H1 (cell line): ENCODE results near the gene COL6A2. TPM values are rescaled to one million over a fixed set of nuclear protein-coding genes. Genes with fewer than 3 reads are reported as not detected.

Source experiments
- CTCF ChIA-PET: fragments of 300-600 bp; sonication (Branson Sonifier 250); formaldehyde crosslinking; loops from one replicate; lab custom pipeline; 2021; ENCODE audit not compliant: partially characterized antibody; lab: Charles Lee
- POLR2A ChIA-PET: fragments of 300-600 bp; sonication (Branson Sonifier 250); formaldehyde crosslinking; loops from one replicate; lab custom pipeline; 2021; ENCODE audit warnings: inconsistent platforms; ENCODE audit not compliant: partially characterized antibody; lab: Charles Lee
- DNase-seq, 2 experiments: peaks; one replicate each; pipeline versions ENCODE4 v3.0.0 to v3.0.0-alpha.2; 2010 to 2022; ENCODE audit warnings: low spot score in 2 of 2, low read depth in 1 of 2, mixed read lengths in 1 of 2
- FAIRE-seq: peaks from 2 replicates; lab custom pipeline; 2011; peaks lifted over from hg19 to GRCh38; lab: Jason Lieb, UNC
- H2AFZ ChIP-seq: 2 replicates; pipeline ENCODE4 v1.8.1; 2012; ENCODE audit warnings: low read length, inconsistent platforms
- H2AK5ac ChIP-seq: 2 replicates; pipeline ENCODE4 v1.6.1; 2013; ENCODE audit warnings: low read depth, low read length
- H2BK120ac ChIP-seq: replicated peaks from 2 replicates; pipeline ENCODE3; 2013; ENCODE audit warnings: low read depth, low read length, inconsistent platforms
- H2BK12ac ChIP-seq: 2 replicates; pipeline ENCODE4 v1.6.1; 2013; ENCODE audit warnings: low read depth, low read length
- H2BK15ac ChIP-seq: 2 replicates; pipeline ENCODE4 v1.6.1; 2013; ENCODE audit warnings: low read length
- H2BK20ac ChIP-seq: 2 replicates; pipeline ENCODE4 v1.6.1; 2013; ENCODE audit warnings: low read length
- H2BK5ac ChIP-seq: 2 replicates; pipeline ENCODE4 v1.6.1; 2013; ENCODE audit warnings: low read depth, low read length
- H3K14ac ChIP-seq: 2 replicates; pipeline ENCODE4 v1.6.1; 2013; ENCODE audit warnings: inconsistent platforms; ENCODE audit not compliant: insufficient read length
- H3K18ac ChIP-seq: 2 replicates; pipeline ENCODE4 v1.6.1; 2013; ENCODE audit warnings: low read length; ENCODE audit errors: extremely low read depth
- H3K23ac ChIP-seq: 2 replicates; pipeline ENCODE4 v1.6.1; 2013; ENCODE audit warnings: inconsistent platforms; ENCODE audit not compliant: insufficient read length
- H3K23me2 ChIP-seq: 2 replicates; pipeline ENCODE4 v1.6.1; 2013; ENCODE audit warnings: low read depth, low read length
- H3K27ac ChIP-seq: 2 replicates; pipeline ENCODE4 v1.6.1; 2011; ENCODE audit warnings: low read depth, low read length, inconsistent platforms
- H3K27me3 ChIP-seq, 4 experiments: replicated peaks in 1 of 4; 1 replicate in 1 of 4; 2 replicates in 3 of 4; pipeline versions ENCODE4 v1.6.1 to v1.8.1; 2011 to 2013; ENCODE audit warnings: low read length in 3 of 4, mild to moderate bottlenecking in 3 of 4, inconsistent platforms in 2 of 4, mixed read lengths in 2 of 4, moderate library complexity in 1 of 4; ENCODE audit not compliant: control insufficient read depth in 3 of 4, insufficient read depth in 3 of 4; ENCODE audit errors: extremely low read depth in 1 of 4
- H3K36me3 ChIP-seq, 4 experiments: 2 replicates each; pipeline versions ENCODE4 v1.6.1 to v1.8.1; 2011 to 2013; ENCODE audit warnings: mild to moderate bottlenecking in 4 of 4, low read length in 3 of 4, moderate library complexity in 2 of 4, control low read depth in 1 of 4, inconsistent platforms in 1 of 4; ENCODE audit not compliant: insufficient read depth in 4 of 4, control insufficient read depth in 2 of 4
- H3K4ac ChIP-seq: replicated peaks from 2 replicates; pipeline ENCODE3; 2013; ENCODE audit warnings: low read length, low read depth, mixed read lengths, inconsistent platforms; ENCODE audit not compliant: insufficient read length
- H3K4me1 ChIP-seq, 4 experiments: replicated peaks in 1 of 4; 1 replicate in 1 of 4; 2 replicates in 3 of 4; pipeline versions ENCODE4 v1.6.1 to v1.8.1; 2011 to 2013; ENCODE audit warnings: low read length in 3 of 4, inconsistent platforms in 2 of 4, mixed read lengths in 1 of 4; ENCODE audit not compliant: insufficient read depth in 4 of 4, control insufficient read depth in 3 of 4
- H3K4me2 ChIP-seq, 2 experiments: 2 replicates each; pipeline versions ENCODE4 v1.6.1 to v1.8.1; 2011 to 2013; ENCODE audit warnings: low read depth in 2 of 2, low read length in 2 of 2, control low read depth in 1 of 2, inconsistent platforms in 1 of 2, mild to moderate bottlenecking in 1 of 2; ENCODE audit not compliant: insufficient read depth in 1 of 2
- H3K4me3 ChIP-seq, 4 experiments: fragments of 200-600, 300-600 bp in 1 of 4; sonication (generic), shearing (Covaris generic), sonication (Bioruptor Twin) in 1 of 4; 2 replicates each; pipeline versions ENCODE4 v1.5.1 to v1.8.1; 2011 to 2016; ENCODE audit warnings: low read length in 4 of 4, low read depth in 3 of 4, control low read depth in 2 of 4, inconsistent platforms in 2 of 4, mild to moderate bottlenecking in 2 of 4, mixed read lengths in 1 of 4, moderate library complexity in 1 of 4; ENCODE audit not compliant: insufficient read depth in 2 of 4; ENCODE audit errors: extremely low read depth in 1 of 4
- H3K56ac ChIP-seq: replicated peaks from 2 replicates; pipeline ENCODE3; 2013; ENCODE audit warnings: low read depth, mild to moderate bottlenecking, mixed read lengths, low read length, inconsistent platforms; ENCODE audit not compliant: insufficient read length
- H3K79me1 ChIP-seq: 2 replicates; pipeline ENCODE4 v1.6.1; 2013; ENCODE audit warnings: low read depth, low read length, control low read depth
- H3K79me2 ChIP-seq, 2 experiments: 2 replicates each; pipeline versions ENCODE4 v1.6.1 to v1.8.1; 2012 to 2013; ENCODE audit warnings: low read length in 2 of 2, mild to moderate bottlenecking in 2 of 2, inconsistent platforms in 1 of 2; ENCODE audit not compliant: insufficient read depth in 2 of 2, control insufficient read depth in 1 of 2
- H3K9ac ChIP-seq, 4 experiments: replicated peaks in 1 of 4; 1 replicate in 1 of 4; 2 replicates in 3 of 4; pipeline versions ENCODE4 v1.6.1 to v1.8.1; 2011 to 2013; ENCODE audit warnings: low read depth in 3 of 4, low read length in 3 of 4, control low read depth in 2 of 4, mild to moderate bottlenecking in 2 of 4, moderate library complexity in 2 of 4, inconsistent platforms in 1 of 4; ENCODE audit errors: extremely low read depth in 1 of 4
- H3K9me3 ChIP-seq, 2 experiments: 2 replicates each; pipeline versions ENCODE4 v1.6.1 to v1.8.1; 2012 to 2013; ENCODE audit warnings: mild to moderate bottlenecking in 2 of 2, moderate library complexity in 2 of 2, control low read depth in 1 of 2, inconsistent platforms in 1 of 2, low read depth in 1 of 2, low read length in 1 of 2, mixed read lengths in 1 of 2; ENCODE audit not compliant: insufficient read depth in 2 of 2
- H4K20me1 ChIP-seq, 2 experiments: replicated peaks in 1 of 2; 2 replicates each; pipeline versions ENCODE3 to v1.8.1; 2011 to 2013; ENCODE audit warnings: inconsistent platforms in 2 of 2, low read length in 2 of 2, mild to moderate bottlenecking in 1 of 2; ENCODE audit not compliant: insufficient read depth in 2 of 2, control insufficient read depth in 1 of 2
- H4K5ac ChIP-seq: 2 replicates; pipeline ENCODE4 v1.6.1; 2013; ENCODE audit warnings: low read length, low read depth, mixed read lengths, inconsistent platforms; ENCODE audit not compliant: insufficient read length
- H4K8ac ChIP-seq: 2 replicates; pipeline ENCODE4 v1.8.0; 2013; ENCODE audit warnings: mild to moderate bottlenecking, moderate library complexity, low read length, inconsistent platforms; ENCODE audit not compliant: insufficient read depth; ENCODE audit errors: extremely low read depth
- H4K91ac ChIP-seq: replicated peaks from 2 replicates; pipeline ENCODE3; 2013; ENCODE audit warnings: low read length, mixed read lengths, inconsistent platforms; ENCODE audit not compliant: insufficient read length
- BRCA1 ChIP-seq: IDR thresholded peaks from 2 replicates; pipeline ENCODE4 v1.6.1; 2012; ENCODE audit warnings: low read depth, low read length, improper control_type of control experiment
- CEBPB ChIP-seq: IDR thresholded peaks from 2 replicates; pipeline ENCODE4 v1.6.1; 2012; ENCODE audit warnings: low read depth, low read length
- CHD2 ChIP-seq: IDR thresholded peaks from 2 replicates; pipeline ENCODE4 v1.6.1; 2012; ENCODE audit warnings: low read length, improper control_type of control experiment
- CREB1 ChIP-seq: IDR thresholded peaks from 2 replicates; pipeline ENCODE4 v1.6.1; 2012; ENCODE audit warnings: inconsistent platforms
- GTF2F1 ChIP-seq: IDR thresholded peaks from 2 replicates; pipeline ENCODE4 v1.6.1; 2012; ENCODE audit warnings: low read depth, low read length, improper control_type of control experiment, borderline replicate concordance
- HDAC2 ChIP-seq, 2 experiments: fragments of 300-600 bp in 1 of 2; sonication (generic) in 1 of 2; IDR thresholded peaks; 2 replicates each; pipeline ENCODE4 v1.6.1; 2011 to 2012; ENCODE audit warnings: low read depth in 2 of 2, low read length in 2 of 2, mild to moderate bottlenecking in 2 of 2, moderate library complexity in 2 of 2, borderline replicate concordance in 1 of 2, inconsistent platforms in 1 of 2
- KDM5A ChIP-seq: fragments of 200-600 bp; IDR thresholded peaks from 2 replicates; pipeline ENCODE4 v1.7.1; 2012; ENCODE audit warnings: mild to moderate bottlenecking, low read length, inconsistent platforms, mixed read lengths
- MAFK ChIP-seq: IDR thresholded peaks from 2 replicates; pipeline ENCODE4 v1.6.1; 2012; ENCODE audit warnings: low read depth, mild to moderate bottlenecking, improper control_type of control experiment, low read length
- POLR2A ChIP-seq, 2 experiments: IDR thresholded peaks; 1 replicate in 1 of 2; 2 replicates in 1 of 2; pipeline ENCODE4 v1.6.1; 2011; ENCODE audit warnings: low read depth in 2 of 2, low read length in 2 of 2, mild to moderate bottlenecking in 2 of 2; ENCODE audit errors: control extremely low read depth in 1 of 2
- RNF2 ChIP-seq: fragments of 200-900, 300-1000 bp; sonication (generic); IDR thresholded peaks from 2 replicates; pipeline ENCODE4 v1.7.1; 2016; ENCODE audit warnings: borderline replicate concordance, low read depth, mild to moderate bottlenecking, antibody characterized with exemption, low read length; ENCODE audit not compliant: poor library complexity, severe bottlenecking; ENCODE audit errors: missing control alignments
- SIRT6 ChIP-seq: IDR thresholded peaks from one replicate; pipeline ENCODE4 v1.7.1; 2012; ENCODE audit warnings: low read length, inconsistent platforms
- SP2 ChIP-seq: IDR thresholded peaks from 2 replicates; pipeline ENCODE4 v1.6.1; 2012; ENCODE audit warnings: mild to moderate bottlenecking, low read length, inconsistent platforms
- SRF ChIP-seq: IDR thresholded peaks from 2 replicates; pipeline ENCODE4 v1.6.1; 2011; ENCODE audit warnings: mild to moderate bottlenecking, low read depth, low read length, moderate library complexity
- WGBS, 2 experiments: shearing (Covaris generic) in 1 of 2; methylation state at CpG; one replicate each; pipeline versions ENCODE4 v1.1.6 to v1.1.7; 2013 to 2015; ENCODE audit warnings: low lambda C conversion rate in 2 of 2, mixed read lengths in 2 of 2, inconsistent platforms in 1 of 2, low coverage in 1 of 2, missing lambda C conversion rate in 1 of 2; ENCODE audit not compliant: insufficient replicate concordance in 2 of 2, insufficient coverage in 1 of 2, insufficient read length in 1 of 2; ENCODE audit errors: extremely low coverage in 1 of 2, missing lambda C conversion rate in 1 of 2; 5-methylcytosine and 5-hydroxymethylcytosine counted together
- polyA plus RNA-seq, 7 experiments: library from polyadenylated mRNA; depleted of rRNA in 3 of 7; stranded (reverse) in 5 of 7; unstranded in 2 of 7; fragments of >200 nt in 5 of 7; fragments of 200-250 nt in 2 of 7; gene quantifications; 1 replicate in 5 of 7; 2 replicates in 1 of 7; 4 replicates in 1 of 7; pipeline versions ENCODE4 v1.2.1 to v1.2.3, GENCODE V29; 2011 to 2013; ENCODE audit warnings: missing spikeins in 2 of 7, mixed read lengths in 2 of 7
- total RNA-seq: library from RNA; stranded (reverse); fragmentation: NEBNext Ultra II Directional; extraction: Animal tissue kit (Norgen Biotek cat#: 25700); gene quantifications from 2 replicates; pipeline ENCODE4 v1.2.1, GENCODE V29; 2021

The COL6A2 gene
- total and polyA plus RNA-seq, 2 of the 8 experiments (the other 6 are each of a cell fraction or from before 2014, with no cell fraction given): 60.1 to 62.7 TPM

DNA sequence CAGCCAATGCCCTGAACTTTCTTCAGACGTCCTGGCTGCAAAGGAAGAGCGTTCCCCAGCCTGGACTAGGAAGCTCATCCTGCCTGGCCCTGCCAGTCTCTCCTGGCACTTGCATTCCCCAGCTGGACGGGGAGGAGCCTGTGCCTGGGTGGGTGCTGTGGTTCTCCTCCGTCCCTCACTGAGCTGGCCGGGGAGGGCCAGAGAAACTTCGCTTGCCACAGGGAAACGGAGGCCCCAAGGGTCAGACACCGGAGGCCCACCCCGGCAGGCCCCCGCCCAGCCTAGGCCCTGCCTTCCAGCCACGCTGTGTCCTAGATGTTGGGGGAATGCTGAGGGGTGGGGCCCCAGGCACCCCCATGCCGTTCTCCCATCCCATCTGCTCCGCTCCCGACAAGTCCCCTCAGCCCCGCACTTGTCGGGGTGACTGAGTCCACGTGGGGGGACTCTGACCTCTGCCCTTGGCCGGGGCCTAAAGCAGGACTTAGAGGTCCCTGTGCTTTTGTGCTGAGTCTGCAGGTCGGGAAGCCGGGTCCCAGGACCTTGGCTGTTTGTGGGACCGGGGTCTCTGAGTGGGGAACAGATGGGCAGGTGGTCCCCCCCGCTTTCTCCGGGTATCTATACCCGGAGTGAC lies 52.7 kb downstream of the COL6A2 start:
- DNase-seq (no peak), FAIRE-seq (no peak)
- Histone ChIP-seq H2BK120ac (no peak overlapping the region), H3K18ac (no peak overlapping the region), H3K9me3 (no peaks in the 10 kb centered on the region), H3K36me3 (no peaks in the 10 kb centered on the region), H3K79me2 (no peaks in the 10 kb centered on the region), H3K23me2 (no peaks in the 10 kb centered on the region), H3K27me3 (no peaks in the 10 kb centered on the region), H4K8ac (peak overlapping the region; percentile 52), H2BK20ac (no peak overlapping the region), H3K79me1 (no peaks in the 10 kb centered on the region), H2BK12ac (0 out of 2 replicates have a peak overlapping the region, but pooled peaks have one; percentile 33), H3K14ac (no peak overlapping the region), H4K20me1 (no peaks in the 10 kb centered on the region), H3K4ac (no peak overlapping the region), H3K56ac (no peak overlapping the region), H2BK5ac (peak overlapping the region; percentile 9; the same call in 1 of the 2 replicates), H3K4me3 (no peak overlapping the region), H4K5ac (no peak overlapping the region), H3K9ac (no peak overlapping the region), H3K4me1 (peaks cover 0 to 24% (median 15%) of the 10 kb centered on the region in 4 experiments; a peak in 5 of 7 replicates), H2AK5ac (no peak overlapping the region), H3K27ac (no peak overlapping the region; the same call in 1 of the 2 replicates), H4K91ac (peak overlapping the region; percentile 81), H3K4me2 (no peak overlapping the region), H3K23ac (no peak overlapping the region), H2BK15ac (0 out of 2 replicates have a peak overlapping the region, but pooled peaks have one; percentile 8), H2AFZ (no peak overlapping the region)
- WGBS, 2 experiments: 93% methylated on average over 21 of the region's 24 CpGs; no CpG with 5 or more reads in 1 of the 2 experiments
- ChIA-PET CTCF (interaction anchor here (0.8 to 1.5 kb wide), 3 partner anchors 12 to 180 kb away, joined by 3 to 7 read pairs (median 3); no protein-coding TSS in a partner anchor), POLR2A (interaction anchor here (3.5 kb wide), 1 partner anchor 8 kb away, joined by 12 read pairs; no protein-coding TSS in a partner anchor)
- TF ChIP-seq GTF2F1: no peak
- TF ChIP-seq SRF: no peak
- no peak for TF ChIP-seq RNF2
- no peak for TF ChIP-seq KDM5A
- no peak for TF ChIP-seq SP2
- TF ChIP-seq MAFK: no peak
- no peak for TF ChIP-seq CEBPB
- no peak for TF ChIP-seq CHD2
- no peak for TF ChIP-seq CREB1
- no peak for TF ChIP-seq POLR2A (IDR thresholded peaks at IDR 0.05; ENCODE audit: control extremely low read depth in 1 of 2, low read depth in 2 of 2, low read length in 2 of 2)
- TF ChIP-seq SIRT6: no peak
- TF ChIP-seq HDAC2 (IDR thresholded peaks at IDR 0.05; ENCODE audit: borderline replicate concordance in 1 of 2, low read depth in 2 of 2, low read length in 2 of 2): no peak
- TF ChIP-seq BRCA1: no peak
